GM21619 (cell line): Measurements from ENCODE around the gene DPCD.

Experiments used
- ATAC-seq: cut with Tn5 transposase; IDR thresholded peaks from one replicate; pipeline ENCODE4 v1.9.1; 2021; ENCODE audit not compliant: unreplicated experiment

Gene DPCD

DNA sequence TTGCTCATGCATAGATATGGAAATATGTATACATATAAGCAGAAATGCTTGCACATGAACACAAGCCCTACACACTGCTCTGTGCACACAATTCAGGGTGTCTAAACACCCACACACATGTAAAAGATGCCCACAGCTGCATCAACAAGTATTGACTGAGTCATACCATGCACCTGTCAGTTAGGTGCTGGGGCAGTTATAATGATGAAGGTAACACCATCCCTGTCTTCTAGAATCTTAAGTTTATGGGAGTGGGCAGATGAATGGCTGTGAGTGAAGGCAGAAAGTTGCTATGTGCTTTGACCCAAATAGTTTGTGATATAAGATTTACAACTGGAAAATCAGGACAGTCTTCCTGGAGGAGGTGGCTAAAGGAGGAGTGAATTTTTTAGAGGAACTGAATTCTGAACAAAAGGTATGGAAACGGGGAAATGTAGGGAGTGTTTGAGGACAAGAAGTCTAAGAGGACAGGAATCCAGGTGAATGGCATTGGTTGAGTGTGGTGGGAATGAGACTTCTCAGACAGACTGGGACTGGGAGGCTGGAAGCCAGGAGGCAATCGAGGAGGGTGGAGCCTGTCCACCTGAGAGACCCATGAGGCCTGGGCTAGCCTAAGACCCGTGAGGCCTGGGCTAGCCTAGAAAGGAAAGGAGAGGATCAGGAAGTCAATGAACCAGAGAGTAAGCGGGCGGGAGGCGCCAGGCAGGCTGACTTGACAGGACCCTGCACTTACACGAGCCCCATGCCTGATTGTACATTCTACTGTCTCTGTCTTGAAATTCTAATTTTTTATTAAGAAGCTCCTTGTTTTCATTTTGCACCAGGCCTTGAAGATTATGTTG is 20.7 kb upstream of the DPCD start:
- no peak for ATAC-seq

DNA sequence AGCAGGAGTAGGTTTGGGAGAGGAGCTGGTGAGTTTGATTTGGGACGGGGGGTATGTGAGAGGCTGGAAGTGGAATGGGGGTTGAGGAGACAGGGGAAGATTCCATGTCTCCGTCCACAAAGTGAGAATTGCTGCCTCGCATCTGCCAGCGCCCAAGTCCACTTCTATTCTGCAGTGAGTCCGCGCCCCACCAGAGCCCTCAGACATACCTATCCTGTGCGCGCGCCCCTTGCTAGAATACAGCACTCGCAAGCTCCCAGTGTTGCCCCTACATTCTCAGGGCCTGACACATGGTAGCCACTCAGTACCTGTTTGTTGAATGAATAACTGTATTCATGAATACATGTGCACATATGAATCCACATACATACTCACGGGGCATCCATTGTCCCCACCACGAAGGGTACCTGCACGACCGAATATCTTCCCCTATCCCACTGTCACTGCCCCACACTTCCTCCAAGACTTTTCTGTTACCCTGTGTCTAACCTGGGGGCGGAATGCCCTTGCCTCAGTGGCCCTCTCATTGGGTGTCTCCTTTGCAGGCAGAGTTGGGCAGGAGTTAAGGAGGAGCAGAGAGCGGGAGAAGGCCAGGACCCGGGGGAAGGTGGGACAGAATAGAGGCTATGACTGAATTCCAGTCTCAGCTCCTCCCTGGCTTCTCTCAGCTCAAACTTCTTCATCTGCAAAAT is 19.9 kb upstream of the DPCD start:
- no peak for ATAC-seq

DNA sequence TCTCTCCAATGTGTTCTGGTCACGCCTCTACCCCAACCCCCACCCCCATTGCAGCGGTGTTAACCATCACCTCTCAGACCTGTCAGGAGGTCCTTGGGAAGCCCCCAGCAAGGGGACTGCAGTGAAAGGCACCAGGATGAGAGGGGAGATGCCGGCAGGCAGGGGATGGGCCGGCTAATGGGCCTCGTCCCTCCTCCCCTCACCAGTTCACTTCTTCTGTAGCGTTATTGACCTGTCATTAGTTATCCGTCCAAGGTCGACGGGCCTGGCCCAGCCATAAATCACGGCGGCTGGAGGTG is 18.8 kb upstream of the DPCD start:
- no peak for ATAC-seq

DNA sequence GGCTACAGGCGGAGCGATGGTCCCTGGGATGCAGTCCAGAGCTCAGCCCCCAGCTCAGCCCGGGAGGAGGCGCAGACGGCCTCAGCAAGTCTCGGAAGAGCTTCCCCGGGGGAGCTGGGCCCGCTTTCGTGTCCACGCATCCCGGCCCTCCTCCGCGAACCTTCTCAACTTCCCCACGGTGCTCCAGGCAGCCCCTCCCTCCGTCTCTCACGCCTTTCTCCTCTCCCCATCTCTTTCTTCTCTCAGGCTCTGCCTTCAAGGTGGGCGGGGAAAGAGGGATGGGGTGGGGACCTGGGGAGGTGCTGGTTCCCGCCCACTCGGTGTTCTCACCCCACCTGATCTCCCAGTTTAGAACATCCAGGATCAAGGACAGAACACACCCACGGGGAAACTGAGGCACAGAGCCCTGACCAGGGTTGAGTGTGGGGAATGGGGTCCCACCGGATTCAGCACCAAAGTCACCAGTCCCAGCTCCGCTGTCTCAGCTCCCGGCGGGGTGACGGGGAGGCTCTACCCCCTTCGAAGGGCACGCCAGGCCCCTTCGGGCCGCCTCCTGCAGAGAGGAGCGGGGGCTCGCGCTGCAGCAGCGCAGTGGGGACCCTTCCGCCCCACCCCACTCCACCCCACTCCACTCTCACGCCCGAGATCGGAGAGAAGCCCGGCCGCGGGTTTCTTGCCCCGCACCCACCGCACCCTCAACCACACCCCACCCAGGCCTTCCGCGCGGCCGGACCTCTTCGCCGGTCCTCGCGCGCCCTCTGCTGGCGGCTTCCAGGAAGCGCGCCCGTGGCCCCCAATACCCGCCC is 18.3 kb upstream of the DPCD start:
- peak; percentile 59 for ATAC-seq

DNA sequence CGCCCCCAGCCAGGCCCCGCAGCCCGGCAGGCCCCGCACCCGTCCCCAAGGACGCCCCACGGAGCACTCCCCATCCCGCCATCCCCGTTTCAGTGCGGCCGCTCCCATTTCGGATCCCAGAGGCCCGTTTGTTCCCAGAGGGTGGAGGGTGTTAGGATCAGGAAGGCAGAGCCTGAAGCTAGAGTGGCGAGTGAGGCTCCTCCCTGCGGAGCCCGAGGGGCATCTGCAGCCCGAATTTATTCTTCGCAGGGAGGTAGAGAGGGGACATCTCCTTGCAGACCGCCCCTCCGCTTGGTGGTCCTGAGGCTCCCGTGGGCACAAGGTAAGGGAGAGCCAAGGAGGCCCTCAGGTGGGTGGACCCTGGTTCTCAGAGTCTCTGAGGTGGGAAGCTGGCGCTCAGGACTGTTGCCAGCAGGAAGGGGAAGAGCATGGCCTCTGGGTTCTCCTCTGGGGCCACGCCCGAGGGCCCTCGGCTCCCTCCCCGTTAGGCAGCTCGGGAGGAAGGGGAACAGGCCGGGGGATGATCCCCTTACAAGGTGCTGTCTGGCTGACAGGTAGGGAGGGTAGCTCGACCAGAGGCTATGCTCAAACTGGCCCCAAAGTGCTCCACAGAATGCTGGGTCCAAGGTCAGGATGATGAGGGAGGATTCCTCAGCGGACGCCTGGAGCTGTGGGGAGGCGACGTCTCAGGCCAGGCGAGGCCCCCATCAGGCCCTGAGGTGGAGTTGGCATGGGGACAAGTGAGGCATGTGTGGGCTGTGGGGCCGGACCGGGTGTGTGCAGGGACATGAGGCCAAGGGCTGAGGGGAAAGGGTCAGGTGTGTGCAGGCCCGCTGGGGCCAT is 17.5 kb upstream of the DPCD start:
- peak; percentile 8 for ATAC-seq

DNA sequence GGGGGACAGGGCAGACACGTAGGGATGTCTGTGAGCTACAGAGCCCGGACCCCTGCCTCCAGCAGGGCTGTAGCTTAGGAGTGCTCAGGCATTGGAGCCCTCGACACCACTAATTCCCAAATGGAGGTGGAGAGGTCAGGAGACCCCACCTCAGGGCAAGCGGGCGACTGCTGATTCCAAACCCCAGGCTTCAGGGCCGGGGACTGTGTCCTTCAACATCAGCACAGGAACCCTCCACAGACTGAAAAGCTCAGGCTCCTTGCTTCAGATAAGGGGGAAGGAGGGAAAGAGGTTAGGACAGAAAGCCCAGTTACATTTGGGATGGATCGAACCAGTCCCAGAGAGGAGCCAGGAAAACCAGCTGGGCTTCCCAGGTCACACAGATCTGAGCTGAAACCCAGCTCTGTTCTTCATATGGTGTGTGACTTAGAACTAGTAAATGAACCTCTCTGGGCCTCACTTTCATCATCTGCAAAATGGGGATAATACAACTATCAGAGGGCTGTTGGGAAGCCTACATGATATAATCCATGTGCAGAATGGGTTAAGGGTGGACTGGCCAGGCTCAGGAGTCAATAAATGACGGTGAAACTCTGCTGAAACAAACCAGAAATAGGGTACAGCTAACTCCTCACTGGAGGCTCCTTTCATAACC is 16.7 kb upstream of the DPCD start:
- ATAC-seq: no peak

DNA sequence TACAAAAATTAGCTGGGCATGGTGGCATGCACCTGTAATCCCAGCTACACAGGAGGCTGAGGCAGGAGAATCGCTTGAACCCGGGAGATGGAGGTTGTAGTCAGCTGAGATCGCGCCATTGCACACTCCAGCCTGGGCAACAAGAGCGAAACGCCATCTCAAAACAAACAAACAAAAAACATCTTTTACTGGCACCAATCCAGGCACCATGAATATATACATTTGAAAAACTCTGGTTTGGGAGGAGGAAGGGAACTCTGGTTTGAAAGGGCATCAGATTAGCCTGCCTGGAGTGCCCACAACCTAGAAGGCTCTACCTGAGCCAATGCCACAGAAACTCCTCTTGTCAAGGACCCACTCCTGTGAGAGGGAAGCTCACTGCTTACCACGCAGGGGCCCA is 16.0 kb upstream of the DPCD start:
- ATAC-seq: no peak

DNA sequence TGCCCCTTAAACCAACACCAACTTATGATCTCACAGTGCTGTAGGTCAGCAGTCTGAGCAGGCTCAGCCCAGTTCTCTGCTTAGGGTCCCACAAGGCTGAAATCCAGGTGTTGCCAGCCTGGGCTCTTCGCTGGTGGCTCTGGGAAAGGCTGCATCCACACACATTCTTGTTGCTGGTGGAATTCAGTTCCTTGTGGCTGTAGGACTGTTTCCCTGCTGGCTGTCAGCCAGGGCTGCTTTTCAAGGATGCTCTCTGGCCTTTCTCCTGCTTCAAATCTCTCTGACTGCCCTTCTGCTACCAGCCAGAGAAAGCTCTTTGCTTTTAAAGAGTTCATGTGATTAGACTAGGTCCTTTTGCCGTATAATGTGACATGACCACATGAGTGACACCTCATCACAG is 15.3 kb upstream of the DPCD start:
- no peak for ATAC-seq

DNA sequence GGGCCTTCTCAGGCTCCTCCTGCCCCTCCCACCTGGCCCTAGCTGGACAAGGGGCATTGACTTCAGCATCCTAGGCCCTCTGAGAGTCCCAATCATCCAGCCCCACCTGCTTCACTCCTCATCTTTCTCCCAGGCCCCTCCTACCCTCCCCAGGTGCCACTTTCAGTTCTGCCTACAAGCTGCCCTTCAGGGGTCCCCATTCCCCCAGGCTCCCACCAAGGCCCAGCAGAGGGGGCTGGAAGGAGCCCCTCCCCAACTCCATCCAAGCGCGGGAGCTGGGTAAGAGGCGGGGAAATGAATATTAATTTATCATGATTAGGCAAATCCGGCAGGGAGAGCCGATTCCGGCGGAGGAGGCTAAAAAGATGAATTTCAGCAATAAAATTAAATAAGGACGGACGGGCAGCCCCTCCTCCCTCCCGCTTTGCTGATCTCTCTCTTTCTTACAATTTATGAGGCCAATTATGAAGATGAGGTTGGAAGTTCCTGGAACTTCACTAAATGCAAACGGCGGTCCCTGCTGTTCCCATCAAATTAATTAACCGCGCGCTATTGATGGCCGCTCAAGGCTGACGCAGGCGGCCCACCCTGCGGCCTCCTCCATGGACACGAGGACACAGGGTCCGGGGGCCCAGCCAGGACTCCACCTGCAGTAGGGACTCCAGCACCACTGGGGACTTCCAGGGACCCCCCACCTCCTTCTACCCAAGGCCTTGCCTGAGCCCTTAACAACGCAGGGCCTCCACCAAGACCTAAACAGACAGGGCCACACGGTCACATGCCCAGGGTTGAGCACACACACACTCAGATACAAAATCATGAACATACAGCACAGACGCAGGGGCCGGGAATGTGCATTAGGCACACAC is 14.0 kb upstream of the DPCD start:
- no peak for ATAC-seq

DNA sequence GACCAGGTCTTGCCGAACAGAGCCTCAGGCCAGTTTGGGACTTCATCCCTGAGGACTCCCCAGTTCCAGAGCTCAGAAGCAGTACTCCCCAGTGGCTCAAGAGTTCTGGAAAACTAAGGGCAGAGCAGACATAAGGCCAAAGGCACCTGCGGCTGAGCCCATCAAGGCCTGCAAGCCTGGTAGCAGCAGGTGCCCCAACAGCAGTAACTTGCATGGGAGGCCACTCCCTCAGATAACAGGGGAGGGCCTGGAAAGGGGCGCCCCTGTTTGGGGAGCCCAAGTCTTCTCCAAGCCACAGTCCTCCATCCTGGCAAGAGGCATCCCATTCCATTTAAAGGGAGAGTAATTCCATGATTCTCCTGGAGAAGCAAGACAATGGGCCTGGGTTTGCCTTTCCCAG is 13.0 kb upstream of the DPCD start:
- no peak for ATAC-seq

DNA sequence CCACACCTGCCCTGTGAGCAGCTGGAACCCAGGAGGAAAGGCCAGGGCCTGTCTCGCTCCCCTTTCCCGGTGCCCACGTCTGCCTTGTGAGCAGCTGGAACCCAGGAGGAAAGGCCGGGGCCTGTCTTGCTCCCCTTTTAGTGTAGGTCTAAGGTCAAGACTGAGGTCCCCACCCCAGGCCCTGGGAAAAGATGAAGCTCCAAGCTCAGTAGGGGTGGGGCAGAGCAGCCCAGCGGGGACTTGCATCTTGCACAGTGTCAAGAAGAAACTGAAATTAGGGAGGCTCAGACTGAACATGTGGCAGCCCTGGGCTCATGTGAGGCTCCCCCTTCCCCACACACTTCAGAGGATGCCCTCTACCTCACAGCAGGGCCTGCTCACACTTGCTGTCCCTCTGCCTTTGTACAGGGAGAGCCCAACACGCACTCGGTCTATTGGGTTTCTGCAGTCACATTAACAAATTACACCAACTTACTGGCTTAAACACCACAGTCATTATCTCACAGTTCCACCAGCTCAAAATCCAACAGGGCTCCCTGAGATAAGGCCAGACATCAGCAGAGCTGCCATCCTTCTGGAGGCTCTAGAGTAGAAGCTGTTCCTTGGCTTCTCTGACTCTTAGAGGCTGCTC is 12.4 kb upstream of the DPCD start:
- no peak for ATAC-seq

DNA sequence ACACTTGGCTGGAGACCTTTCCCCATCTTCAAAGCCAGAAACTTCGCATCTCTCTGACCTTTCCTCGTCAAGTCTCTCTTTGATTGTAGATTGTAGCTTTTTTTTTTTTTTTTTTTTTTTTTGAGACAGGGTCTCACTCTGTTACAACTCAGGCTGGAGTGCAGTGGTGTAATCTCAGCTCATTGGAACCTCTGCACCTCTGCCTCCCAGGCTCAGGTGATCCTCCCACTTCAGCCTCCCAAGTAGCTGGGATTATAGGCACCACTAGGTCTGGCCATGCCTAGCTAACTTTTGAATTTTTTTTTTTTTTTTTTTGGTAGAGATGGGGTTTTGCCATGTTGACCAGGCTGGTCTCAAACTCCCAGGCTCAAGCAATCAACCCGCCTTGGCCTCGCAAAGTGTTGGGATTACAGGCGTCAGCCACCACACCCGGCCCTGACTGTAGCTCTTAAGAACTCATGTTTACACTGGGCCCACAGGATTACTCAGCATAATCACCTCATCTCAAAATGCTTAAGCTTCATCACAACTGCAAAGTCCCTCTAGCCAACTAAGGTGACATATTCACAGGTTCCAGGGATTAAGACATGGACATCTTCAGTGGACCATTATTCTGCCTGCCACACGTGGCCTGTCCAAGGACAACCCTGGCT is 11.8 kb upstream of the DPCD start:
- no peak for ATAC-seq

DNA sequence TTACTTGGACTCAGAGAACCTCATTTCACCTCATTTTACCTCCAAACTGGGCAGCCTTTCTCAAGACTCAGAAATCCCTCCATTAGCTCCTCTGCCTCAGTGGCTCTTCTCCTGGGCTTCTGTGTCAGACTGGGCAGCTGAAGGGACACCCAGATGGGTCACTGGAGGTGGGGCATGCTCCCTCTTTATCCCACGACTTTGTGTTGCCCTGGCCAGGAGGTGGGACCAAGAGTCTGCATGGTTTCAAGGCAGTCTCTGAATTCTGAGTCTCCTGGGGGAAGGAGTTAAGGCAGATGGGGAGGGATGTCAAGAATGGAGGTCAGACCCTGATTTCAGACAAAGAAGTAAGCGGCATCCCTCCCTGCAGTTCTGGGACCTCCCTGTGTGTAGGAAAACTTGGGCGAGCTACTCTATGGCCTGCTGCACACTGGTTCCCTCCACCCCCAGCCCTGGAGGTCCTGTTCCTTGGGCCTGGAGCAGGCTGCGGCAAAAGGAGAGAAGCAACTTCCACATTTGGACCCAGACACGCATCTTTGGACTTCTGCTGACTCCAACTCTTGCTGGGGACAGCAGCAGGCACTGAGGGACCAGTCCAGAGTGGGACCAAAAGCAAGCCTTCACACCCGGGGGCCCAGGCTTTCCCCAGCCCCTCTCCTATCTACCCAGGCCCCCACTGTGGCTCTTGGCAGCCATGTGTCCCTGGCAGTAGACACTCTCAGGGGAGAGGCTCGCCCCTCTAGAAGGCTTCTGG is 10.8 kb upstream of the DPCD start:
- no peak for ATAC-seq

DNA sequence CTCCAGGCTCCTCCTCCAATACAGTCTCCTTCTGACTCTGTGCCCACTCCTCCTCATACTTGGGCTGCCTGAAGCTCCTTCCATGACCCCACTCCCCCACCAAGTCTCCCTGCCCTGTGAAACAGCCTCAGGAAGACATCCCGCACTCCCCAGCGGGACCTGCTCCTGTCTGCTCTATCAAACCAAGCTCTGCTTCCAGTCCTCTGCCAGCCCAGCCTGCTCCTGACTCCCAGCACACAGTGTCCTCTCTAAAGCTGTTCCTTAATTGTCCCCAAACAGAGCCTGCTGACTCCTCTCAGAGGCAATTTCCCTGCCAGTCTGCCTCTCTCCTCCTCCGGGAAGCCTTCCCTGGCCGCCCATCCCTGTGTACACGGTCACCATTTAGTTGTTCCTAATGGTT is 9.9 kb upstream of the DPCD start:
- ATAC-seq: no peak

DNA sequence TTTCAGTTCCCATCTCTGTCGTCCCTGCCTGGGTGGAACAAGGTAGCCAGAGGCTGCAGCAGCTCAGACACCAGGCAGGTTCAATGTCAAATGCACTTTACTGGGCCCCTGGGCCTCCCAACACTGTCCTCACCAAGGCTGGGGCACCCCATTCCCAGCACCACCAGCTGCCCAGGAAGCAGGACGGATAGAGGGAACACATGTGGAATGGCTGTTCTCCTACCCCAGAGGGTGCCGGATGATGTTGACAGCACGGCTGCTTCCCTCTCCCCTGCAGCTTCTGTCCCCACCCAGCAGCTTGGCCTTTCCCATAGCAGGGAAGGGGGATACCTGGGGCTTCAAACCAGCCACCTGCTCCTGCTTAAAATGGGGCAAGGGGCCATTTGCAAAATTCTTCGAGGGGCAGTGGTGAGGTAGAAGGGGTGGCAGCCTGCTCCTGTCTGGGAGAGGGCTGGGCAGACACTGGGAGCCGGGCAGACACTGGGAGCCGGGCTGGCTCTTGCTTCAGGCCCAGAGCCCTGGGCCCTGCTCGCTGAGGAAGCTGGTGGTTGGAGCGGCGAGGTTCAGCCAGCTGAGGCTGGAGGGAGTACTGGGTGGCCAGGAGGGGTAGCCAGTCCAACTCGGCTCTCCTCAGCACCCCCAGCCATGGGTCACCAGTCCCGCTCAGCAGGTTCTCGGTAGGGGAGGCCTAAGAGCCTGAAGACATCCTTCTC is 9.2 kb upstream of the DPCD start:
- no peak for ATAC-seq

DNA sequence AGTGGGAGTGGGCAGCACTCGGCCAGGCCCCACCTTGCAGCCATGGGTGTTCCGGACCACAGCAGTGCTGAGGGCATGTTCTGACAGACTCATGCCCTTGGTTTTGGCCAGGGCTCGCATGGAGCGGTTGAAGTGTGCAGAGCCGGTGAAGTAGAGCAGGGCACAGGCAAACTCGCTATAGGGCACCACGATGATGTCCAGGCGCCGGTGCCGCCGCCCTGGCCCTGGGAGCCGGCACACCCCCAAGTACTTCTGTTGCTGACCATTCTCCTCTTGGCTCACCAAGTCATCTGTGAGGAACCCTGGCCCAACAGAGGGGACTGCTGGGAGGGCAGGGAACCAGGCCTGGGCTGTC is 8.6 kb upstream of the DPCD start:
- no peak for ATAC-seq
